Medulla oblongata (tissue), 1 donor: Measurements from ENCODE around the gene NID1.
"Not testable (repeated sequence)": the region's sequence is repeated elsewhere in the genome, so short reads cannot be mapped to it uniquely, and the experiment has no call there.

Experiments
- DNase-seq: peaks from one replicate; pipeline ENCODE4 v3.0.0-alpha.2; 2015; ENCODE audit errors: extremely low spot score

The NID1 gene

GRCh38 chr1:235999259-235999925, 65.5 kb downstream of the NID1 start:
- no peak for DNase-seq

- DNase-seq: no peak
Measured at GRCh38 chr1:235998812-235999211, 66.1 kb downstream of the NID1 start.

- no peak for DNase-seq
Measured at GRCh38 chr1:235997931-235998330, 67.0 kb downstream of the NID1 start.

- no peak for DNase-seq
Measured at GRCh38 chr1:235997049-235997448, 67.8 kb downstream of the NID1 start.

- DNase-seq: no peak
Measured at GRCh38 chr1:235996048-235996785, 68.7 kb downstream of the NID1 start.

GRCh38 chr1:235995511-235995910, 69.4 kb downstream of the NID1 start:
- no peak for DNase-seq

GRCh38 chr1:235993652-235994051, 71.2 kb downstream of the NID1 start:
- no peak for DNase-seq

- DNase-seq: no peak
Measured at GRCh38 chr1:235992868-235993267, 72.0 kb downstream of the NID1 start.

GRCh38 chr1:235992346-235992745, 72.5 kb downstream of the NID1 start:
- no peak for DNase-seq

GRCh38 chr1:235990330-235990795, 74.5 kb downstream of the NID1 start:
- no peak for DNase-seq

- no peak for DNase-seq
Measured at GRCh38 chr1:235989105-235989504, 75.8 kb downstream of the NID1 start.

- no peak for DNase-seq
Measured at GRCh38 chr1:235986869-235987268, 78.0 kb downstream of the NID1 start.

GRCh38 chr1:235984041-235984825, 80.7 kb downstream of the NID1 start:
- no peak for DNase-seq

- DNase-seq: no peak
Measured at GRCh38 chr1:235980976-235981375, 83.9 kb downstream of the NID1 start.

- DNase-seq: no peak
Measured at GRCh38 chr1:235979716-235980333, 85.1 kb downstream of the NID1 start.

GRCh38 chr1:235979176-235979575, 85.7 kb downstream of the NID1 start:
- no peak for DNase-seq

- DNase-seq: no peak
Measured at GRCh38 chr1:235976490-235976889, 88.4 kb downstream of the NID1 start.

GRCh38 chr1:235974616-235975015, 90.3 kb downstream of the NID1 start:
- no peak for DNase-seq

- not testable (repeated sequence) for DNase-seq
Measured at GRCh38 chr1:235972691-235973090, 92.2 kb downstream of the NID1 start.

- peak; percentile 43 for DNase-seq
Measured at GRCh38 chr1:235972311-235972689, 92.6 kb downstream of the NID1 start.

- DNase-seq: peak; percentile 98
Measured at GRCh38 chr1:235971571-235972310, 93.1 kb downstream of the NID1 start.
